Endothelial cell (in vitro differentiated cells): Measurements from ENCODE around the gene CYTL1. TPM values are rescaled to one million over a fixed set of nuclear protein-coding genes. Genes with fewer than 3 reads are reported as not detected.
"Not testable (repeated sequence)": the region's sequence is repeated elsewhere in the genome, so short reads cannot be mapped to it uniquely, and the experiment has no call there.

Experiments used
- DNase-seq: peaks from one replicate; pipeline ENCODE4 v3.0.0; 2021; ENCODE audit warnings: low spot score
- H3K27ac Mint-ChIP-seq: one replicate; pipeline ENCODE4 v1.8.0; 2021; ENCODE audit warnings: mixed read lengths, inconsistent platforms; ENCODE audit not compliant: unreplicated experiment
- H3K27me3 Mint-ChIP-seq: one replicate; pipeline ENCODE4 v1.8.0; 2021; ENCODE audit warnings: mild to moderate bottlenecking, moderate library complexity, mixed read lengths, inconsistent platforms; ENCODE audit not compliant: unreplicated experiment
- H3K36me3 Mint-ChIP-seq: one replicate; pipeline ENCODE4 v1.8.0; 2021; ENCODE audit warnings: mild to moderate bottlenecking, low read depth, mixed read lengths, inconsistent platforms; ENCODE audit not compliant: unreplicated experiment
- H3K4me1 Mint-ChIP-seq: one replicate; pipeline ENCODE4 v1.8.0; 2021; ENCODE audit warnings: mild to moderate bottlenecking, mixed read lengths, inconsistent platforms; ENCODE audit not compliant: unreplicated experiment
- H3K4me3 Mint-ChIP-seq: one replicate; pipeline ENCODE4 v1.8.0; 2021; ENCODE audit warnings: mild to moderate bottlenecking, mixed read lengths, inconsistent platforms; ENCODE audit not compliant: unreplicated experiment
- H3K9me3 Mint-ChIP-seq: one replicate; pipeline ENCODE4 v1.8.0; 2021; ENCODE audit warnings: mixed read lengths, inconsistent platforms; ENCODE audit not compliant: unreplicated experiment
- CTCF ChIP-seq: fragments of 200-600 bp; sonication (generic); IDR thresholded peaks from one replicate; pipeline ENCODE4 v1.5.0; 2021; ENCODE audit warnings: antibody characterized with exemption; ENCODE audit not compliant: unreplicated experiment
- total RNA-seq: library from RNA; stranded (reverse); fragmentation: NEBNext Ultra II Directional; extraction: Animal tissue kit (Norgen Biotek cat#: 25700); gene quantifications from one replicate; pipeline ENCODE4 v1.2.1, GENCODE V29; 2021; ENCODE audit not compliant: unreplicated experiment

CYTL1 gene
- total RNA-seq, 1 donor from 2014 or later = not detected

- Mint-ChIP-seq H3K4me1 (no peaks in the 10 kb centered on the region), H3K9me3 (no peaks in the 10 kb centered on the region), H3K4me3 (no peak overlapping the region), H3K27ac (no peak overlapping the region), H3K36me3 (no peaks in the 10 kb centered on the region), H3K27me3 (no peaks in the 10 kb centered on the region)
- no peak for TF ChIP-seq CTCF
- no peak for DNase-seq
Measured at GRCh38 chr4:5009796-5010195, 9.5 kb downstream of the CYTL1 start.

GRCh38 chr4:5006932-5007331 lies 12.3 kb downstream of the CYTL1 start:
- H3K4me3 Mint-ChIP-seq, H3K36me3 Mint-ChIP-seq, H3K27me3 Mint-ChIP-seq, H3K4me1 Mint-ChIP-seq, H3K9me3 Mint-ChIP-seq, H3K27ac Mint-ChIP-seq, DNase-seq: not testable (repeated sequence)

GRCh38 chr4:5004496-5004895 lies 14.8 kb downstream of the CYTL1 start:
- H3K36me3 Mint-ChIP-seq = no peaks in the 10 kb centered on the region
- TF ChIP-seq CTCF = no peak
- no peak overlapping the region for H3K4me3 Mint-ChIP-seq
- no peaks in the 10 kb centered on the region for H3K4me1 Mint-ChIP-seq
- no peaks in the 10 kb centered on the region for H3K9me3 Mint-ChIP-seq
- no peak overlapping the region for H3K27ac Mint-ChIP-seq
- H3K27me3 Mint-ChIP-seq = peaks cover 3% of the 10 kb centered on the region
- DNase-seq = no peak

GRCh38 chr4:5003918-5004317 lies 15.3 kb downstream of the CYTL1 start:
- H3K9me3 Mint-ChIP-seq = no peaks in the 10 kb centered on the region
- H3K36me3 Mint-ChIP-seq = no peaks in the 10 kb centered on the region
- H3K4me1 Mint-ChIP-seq = no peaks in the 10 kb centered on the region
- TF ChIP-seq CTCF = no peak
- no peak for DNase-seq
- peaks cover 3% of the 10 kb centered on the region for H3K27me3 Mint-ChIP-seq
- no peak overlapping the region for H3K27ac Mint-ChIP-seq
- no peak overlapping the region for H3K4me3 Mint-ChIP-seq

GRCh38 chr4:5003372-5003857 lies 15.8 kb downstream of the CYTL1 start:
- no peaks in the 10 kb centered on the region for H3K36me3 Mint-ChIP-seq
- H3K27ac Mint-ChIP-seq = no peak overlapping the region
- no peak for DNase-seq
- peaks cover 3% of the 10 kb centered on the region for H3K27me3 Mint-ChIP-seq
- no peaks in the 10 kb centered on the region for H3K4me1 Mint-ChIP-seq
- no peak for TF ChIP-seq CTCF
- no peaks in the 10 kb centered on the region for H3K9me3 Mint-ChIP-seq
- H3K4me3 Mint-ChIP-seq = no peak overlapping the region

GRCh38 chr4:5001641-5002040 lies 17.6 kb downstream of the CYTL1 start:
- not testable (repeated sequence) for H3K9me3 Mint-ChIP-seq, H3K27ac Mint-ChIP-seq, DNase-seq, H3K27me3 Mint-ChIP-seq, H3K4me3 Mint-ChIP-seq, H3K4me1 Mint-ChIP-seq, H3K36me3 Mint-ChIP-seq

GRCh38 chr4:4996935-4997334 lies 22.3 kb downstream of the CYTL1 start:
- not testable (repeated sequence) for H3K4me3 Mint-ChIP-seq, DNase-seq, H3K36me3 Mint-ChIP-seq, H3K9me3 Mint-ChIP-seq, H3K4me1 Mint-ChIP-seq, H3K27ac Mint-ChIP-seq, H3K27me3 Mint-ChIP-seq
